ENCODE measurements around the gene CD93.

CD93 gene

GRCh38 chr20:23096986-23097520 lies 10.9 kb upstream of the CD93 start:
- DNase-seq: no peak

GRCh38 chr20:23096097-23096496 lies 10.0 kb upstream of the CD93 start:
- DNase-seq: no peak

DNA sequence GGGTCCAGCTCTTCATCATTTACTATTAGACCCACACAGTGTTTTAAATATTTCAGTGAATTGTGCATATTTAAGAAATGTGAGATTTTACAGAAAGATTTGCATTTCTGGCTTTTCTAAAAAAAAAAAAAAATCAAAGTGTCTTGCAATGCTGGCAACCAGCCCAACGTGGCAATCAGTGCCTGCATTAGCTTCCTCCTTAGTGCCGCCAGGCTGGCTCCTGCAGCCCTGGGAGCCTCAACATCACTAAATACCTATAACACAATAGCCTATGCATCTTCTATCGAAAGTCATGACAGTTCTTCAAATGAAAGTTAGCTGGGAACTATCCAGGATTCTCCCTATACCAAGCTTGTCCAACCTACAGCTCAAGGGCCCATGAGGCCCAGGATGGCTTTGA lies 9.4 kb upstream of the CD93 start:
- no peak for DNase-seq

- no peak for DNase-seq
Observed at GRCh38 chr20:23094927-23095326, 8.8 kb upstream of the CD93 start.

DNA sequence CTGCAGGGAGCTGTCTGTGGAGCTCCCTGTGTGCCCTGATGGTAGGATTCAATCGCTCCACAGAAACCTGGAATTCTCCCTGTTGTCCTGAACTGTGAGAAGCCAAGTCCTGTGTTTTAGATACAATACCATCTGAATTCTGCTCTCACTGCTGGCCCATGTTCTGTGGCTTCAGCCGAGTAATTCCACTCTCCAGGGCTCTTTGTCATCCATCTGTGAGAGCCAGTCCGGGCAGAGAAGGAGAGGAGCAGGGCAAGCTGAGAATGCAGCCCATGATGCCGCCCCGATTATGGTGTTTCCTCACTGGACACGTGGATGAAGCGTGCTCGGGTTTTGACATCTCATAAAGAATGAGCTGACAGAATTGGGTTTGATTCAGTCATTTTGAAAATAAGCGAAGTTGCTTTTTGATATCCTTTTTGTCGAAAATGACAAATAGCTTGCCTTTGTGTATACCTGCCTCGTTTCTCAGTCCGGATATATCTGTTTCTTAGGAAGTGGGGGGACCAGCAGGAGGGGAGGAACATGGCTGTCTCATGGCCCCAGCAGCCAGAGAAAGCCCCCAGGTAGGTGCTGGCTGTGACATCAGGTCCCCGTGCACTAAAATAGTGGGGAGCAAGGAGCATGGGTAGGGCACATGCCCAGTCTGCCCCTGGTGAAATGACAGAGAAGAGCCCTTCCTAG lies 8.2 kb upstream of the CD93 start:
- no peak for DNase-seq

- DNase-seq: no peak
Observed at GRCh38 chr20:23093613-23094012, 7.5 kb upstream of the CD93 start.

DNA sequence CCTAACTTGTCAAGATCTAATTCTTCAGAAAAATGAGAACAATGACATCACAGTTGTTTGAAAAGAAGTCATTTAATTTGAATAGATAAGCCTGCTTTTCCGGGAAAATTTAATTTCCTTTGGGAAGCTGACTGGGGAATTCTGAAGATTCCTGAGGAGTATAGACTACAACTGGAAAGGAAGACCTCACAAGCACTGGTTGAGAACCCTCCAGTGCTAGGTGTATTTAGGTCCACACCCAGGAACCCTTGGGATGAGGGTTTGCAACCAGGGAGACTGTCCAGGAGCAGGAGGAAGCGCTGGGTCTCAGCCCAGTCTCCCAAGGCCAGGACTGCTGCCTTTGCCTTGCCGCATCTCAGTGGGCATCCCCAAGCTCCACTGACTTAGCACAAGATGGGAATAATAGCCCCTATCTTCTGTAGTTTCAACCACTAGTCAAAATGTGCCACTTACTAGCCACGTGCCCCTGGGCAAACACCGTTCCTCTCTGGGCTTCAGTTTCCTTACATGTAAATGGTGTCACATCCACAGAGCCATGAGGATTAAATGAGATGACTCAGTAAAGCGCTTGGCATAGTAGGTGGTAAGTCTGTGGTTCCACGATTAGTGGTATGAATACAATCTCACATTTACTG lies 6.9 kb upstream of the CD93 start:
- DNase-seq: no peak

DNA sequence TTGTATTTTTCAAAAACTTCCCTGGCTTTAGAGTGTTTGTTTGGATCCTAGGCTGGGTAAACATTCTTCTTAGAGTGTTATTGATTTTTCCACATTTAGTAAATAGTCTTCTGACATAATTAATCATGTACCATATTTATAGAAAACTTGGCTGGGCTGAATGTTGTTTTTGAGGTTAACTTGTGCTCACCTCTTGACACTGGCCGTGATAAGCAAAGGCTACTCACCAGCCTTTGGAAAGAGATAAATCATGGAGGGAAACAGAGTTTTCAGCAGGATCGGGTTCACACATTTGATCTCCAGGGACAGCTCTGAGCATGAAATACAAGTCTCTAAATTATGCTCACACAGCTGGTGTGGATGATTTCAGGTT lies 6.2 kb upstream of the CD93 start:
- no peak for DNase-seq

DNA sequence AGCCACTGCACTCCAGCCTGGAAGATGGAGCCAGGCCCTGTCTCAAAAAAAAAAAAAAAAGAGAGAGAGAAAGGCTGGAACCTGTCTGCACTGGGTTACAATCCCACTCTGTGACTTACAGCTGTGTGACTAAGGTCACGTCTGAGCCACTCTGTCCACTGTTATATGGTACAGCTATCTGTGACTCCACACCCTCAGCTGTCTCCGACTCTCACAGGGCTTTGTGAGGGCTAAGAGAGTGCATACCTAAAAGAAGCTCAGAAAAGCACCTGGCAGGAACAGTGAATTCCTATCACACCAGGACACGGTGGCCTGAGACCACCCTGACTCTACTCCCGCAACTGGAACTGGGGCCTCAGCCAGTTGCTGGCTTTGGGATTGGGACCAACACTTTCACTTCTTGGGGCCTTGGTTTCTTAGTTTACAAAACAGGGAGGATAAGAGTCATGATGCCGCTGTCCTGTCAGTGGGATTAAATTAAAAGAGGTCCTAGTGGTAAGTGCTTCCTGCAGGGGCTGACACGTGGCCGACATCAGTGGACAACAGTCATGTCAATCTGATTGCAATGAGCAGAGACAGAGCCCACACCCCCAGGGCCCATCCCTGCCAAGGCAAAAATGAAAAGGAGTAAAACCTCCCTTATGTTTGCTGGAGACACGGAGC lies 5.7 kb upstream of the CD93 start:
- DNase-seq: no peak

- DNase-seq: no peak
Observed at GRCh38 chr20:23090878-23091277, 4.8 kb upstream of the CD93 start.

DNA sequence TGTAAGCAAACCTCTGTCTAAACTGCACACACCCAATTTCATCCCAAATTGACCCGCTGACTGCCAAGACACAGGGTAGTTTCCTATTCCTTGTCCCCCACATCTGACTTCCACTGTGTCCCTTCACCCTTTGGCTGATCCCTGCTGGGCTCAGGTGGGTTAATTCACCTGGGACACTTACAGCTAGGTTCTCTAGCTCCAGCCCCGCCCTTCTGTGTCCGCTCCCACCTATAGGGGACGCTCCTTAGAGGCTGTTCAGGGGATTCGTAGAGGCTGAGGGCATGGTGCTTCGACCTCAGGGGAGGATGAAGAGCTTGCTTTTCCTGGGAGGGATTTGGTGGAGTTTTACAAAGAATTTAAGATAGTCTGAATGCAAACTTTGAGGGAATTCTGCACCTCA lies 4.0 kb upstream of the CD93 start:
- DNase-seq: no peak

GRCh38 chr20:23088866-23089265 lies 2.7 kb upstream of the CD93 start:
- no peak for DNase-seq

GRCh38 chr20:23087587-23088251 lies 1.6 kb upstream of the CD93 start:
- no peak for DNase-seq

DNA sequence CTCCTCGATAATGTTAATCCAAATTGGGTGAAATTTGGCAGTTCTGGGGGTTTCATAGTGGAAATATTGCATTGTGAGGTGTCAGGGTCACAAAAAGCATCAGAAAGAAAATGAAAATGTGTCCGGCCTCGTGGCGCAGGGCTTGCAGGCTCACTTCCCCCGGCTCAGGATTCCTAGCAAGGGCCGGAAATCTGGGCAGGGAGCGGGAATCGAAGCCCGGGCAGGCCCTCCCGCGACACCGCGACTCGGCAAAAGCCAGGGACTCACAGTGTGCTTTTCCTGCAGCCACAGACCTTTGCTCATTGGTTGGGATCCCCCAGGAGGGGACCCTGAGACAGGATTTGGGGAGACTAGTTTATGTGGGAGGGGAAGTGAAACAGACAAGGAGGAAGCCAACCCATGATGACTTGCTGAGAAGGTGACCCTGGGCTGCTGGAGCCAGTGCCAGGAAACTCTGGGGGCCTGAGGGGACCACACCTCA lies 847 bp upstream of the CD93 start:
- no peak for DNase-seq

GRCh38 chr20:23085436-23086055 lies 578 bp downstream of the CD93 start:
- no peak for DNase-seq

GRCh38 chr20:23084845-23085365 lies 1.2 kb downstream of the CD93 start:
- no peak for DNase-seq

DNA sequence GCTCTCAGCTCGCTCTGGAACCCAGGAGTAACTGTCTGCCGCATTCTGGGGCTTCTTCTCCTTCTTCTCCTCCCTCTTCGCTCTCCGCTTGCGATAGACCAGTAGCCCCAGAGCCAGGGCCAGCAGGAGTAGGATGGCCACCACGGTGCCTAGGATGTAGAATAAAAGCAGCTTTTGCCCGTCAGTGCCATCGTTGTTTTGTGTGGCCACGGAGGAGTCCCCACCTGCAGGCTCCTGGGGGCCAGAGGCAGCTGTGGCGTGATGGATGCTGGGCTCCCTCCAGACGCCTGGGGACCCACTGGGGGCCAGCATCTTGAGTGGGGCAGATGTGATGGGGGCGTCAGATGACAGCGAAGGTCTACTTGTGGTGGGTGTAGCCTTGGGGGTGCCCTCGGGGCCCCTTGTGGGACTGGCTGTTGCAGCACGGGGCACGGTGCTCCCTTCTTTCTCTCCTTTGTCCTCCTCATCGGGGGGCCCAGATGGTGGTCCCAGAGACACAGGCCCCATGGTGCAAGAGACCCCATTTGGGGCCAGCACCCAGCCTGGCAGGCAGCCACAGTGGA lies 1.8 kb downstream of the CD93 start:
- DNase-seq: no peak

GRCh38 chr20:23083553-23084220 lies 2.4 kb downstream of the CD93 start:
- no peak for DNase-seq

GRCh38 chr20:23082846-23083552 lies 3.1 kb downstream of the CD93 start:
- no peak for DNase-seq

DNA sequence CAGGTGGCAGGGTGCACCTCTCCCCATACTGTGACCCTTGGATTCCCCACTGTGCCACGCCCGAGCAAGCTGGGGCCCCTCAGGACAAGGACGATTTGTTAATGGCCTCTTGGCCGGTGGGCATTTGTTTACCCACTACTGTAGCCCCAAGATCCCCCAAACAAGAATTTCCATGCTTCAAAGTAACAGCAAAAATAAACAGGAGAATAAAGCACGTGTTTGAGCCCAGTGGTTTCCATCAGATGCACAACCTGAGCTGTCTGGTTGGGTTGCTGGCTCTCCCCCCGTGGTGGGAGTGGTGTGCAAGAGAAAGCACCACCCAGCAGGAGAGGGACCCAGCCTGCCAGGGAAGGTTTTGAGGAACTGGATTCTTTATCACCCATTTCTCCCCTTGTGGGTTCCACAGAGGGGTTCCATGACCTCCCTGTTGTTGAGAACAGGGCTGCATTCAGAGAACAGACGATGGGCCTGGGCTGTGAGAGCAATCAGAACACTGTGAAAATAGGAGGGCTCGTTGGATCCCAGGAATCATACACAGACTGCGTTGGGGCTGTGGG lies 4.8 kb downstream of the CD93 start:
- no peak for DNase-seq

DNA sequence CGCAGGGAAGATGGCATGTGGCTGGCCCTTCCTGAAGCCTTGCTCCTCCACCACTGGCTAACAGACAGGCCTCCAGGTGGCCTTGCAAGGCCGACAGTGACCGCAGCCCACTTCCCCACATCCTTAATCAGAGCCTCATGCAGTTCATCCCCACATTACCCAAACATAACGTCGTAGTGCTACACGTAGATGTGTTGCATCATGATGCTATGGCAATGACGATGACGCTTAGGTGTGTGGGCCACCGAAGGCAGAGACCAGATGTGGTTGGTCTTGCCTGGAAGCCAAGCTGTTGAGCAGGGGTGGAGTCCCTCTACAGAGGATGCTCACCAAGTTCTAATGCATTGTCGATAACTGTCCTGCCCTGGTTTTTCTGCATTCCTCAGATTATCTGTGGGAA lies 5.6 kb downstream of the CD93 start:
- DNase-seq: no peak
